ENCODE measurements around the gene TUBA1B. TPM values are rescaled to one million over a fixed set of nuclear protein-coding genes. Genes with fewer than 3 reads are reported as not detected.
A peak's percentile ranks its signal among the peaks of the same experiment; 100 is the strongest.
"Not testable (repeated sequence)": the region's sequence is repeated elsewhere in the genome, so short reads cannot be mapped to it uniquely, and the experiment has no call there.

Gene TUBA1B
- total and polyA plus RNA-seq, 5 donors = 170 to 515 (median 395) TPM

- H3K4me1 ChIP-seq (ENCODE audit: control insufficient read depth, insufficient read depth, low read length) = no peaks in the 10 kb centered on the region
- H3K27ac ChIP-seq (ENCODE audit: low read length) = no peak overlapping the region
- no peaks in the 10 kb centered on the region for H3K9me3 ChIP-seq (ENCODE audit: control insufficient read depth, low read length)
- DNase-seq (no peak), ATAC-seq (no peak)
- intact Hi-C loops (cut with DNase I) = no loop called here
- no peaks in the 10 kb centered on the region for H3K27me3 ChIP-seq (ENCODE audit: control insufficient read depth, insufficient read depth)
- WGBS = 63% methylated on average over 2 of the region's 2 CpGs
- no peak overlapping the region for H3K4me3 ChIP-seq (ENCODE audit: low read length)
Observed at GRCh38 chr12:49144384-49144783, 13.2 kb upstream of the TUBA1B start.

GRCh38 chr12:49138999-49139398 is 7.8 kb upstream of the TUBA1B start:
- no peak overlapping the region for H3K27ac ChIP-seq (ENCODE audit: low read length)
- intact Hi-C loops (cut with DNase I) = loop anchor here in 2 of 4 donors (5.0 to 10.0 kb wide), 2 partner anchors 46 to 48 kb away; partner anchors contain the start of gene TUBA1A (in 2 of the 2)
- H3K9me3 ChIP-seq (ENCODE audit: control insufficient read depth, low read length) = no peaks in the 10 kb centered on the region
- no peaks in the 10 kb centered on the region for H3K27me3 ChIP-seq (ENCODE audit: control insufficient read depth, insufficient read depth)
- no peak overlapping the region for H3K4me3 ChIP-seq (ENCODE audit: low read length)
- no peak for DNase-seq
- 93% methylated on average over 2 of the region's 2 CpGs for WGBS
- no peak for ATAC-seq
- no peaks in the 10 kb centered on the region for H3K4me1 ChIP-seq (ENCODE audit: control insufficient read depth, insufficient read depth, low read length)

- H3K4me1 ChIP-seq (ENCODE audit: control insufficient read depth, insufficient read depth, low read length) = no peaks in the 10 kb centered on the region
- H3K4me3 ChIP-seq (ENCODE audit: low read length) = no peak overlapping the region
- H3K27me3 ChIP-seq (ENCODE audit: control insufficient read depth, insufficient read depth) = no peaks in the 10 kb centered on the region
- H3K27ac ChIP-seq (ENCODE audit: low read length) = no peak overlapping the region
- no peak for DNase-seq
- intact Hi-C loops (cut with DNase I) = loop anchor here in 2 of 4 donors (5.0 to 10.0 kb wide), 2 partner anchors 46 to 49 kb away; partner anchors contain the start of gene TUBA1A (in 2 of the 2)
- ATAC-seq = no peak
- H3K9me3 ChIP-seq (ENCODE audit: control insufficient read depth, low read length) = no peaks in the 10 kb centered on the region
- 56% methylated on average over 2 of the region's 2 CpGs for WGBS
Observed at GRCh38 chr12:49138587-49138986, 7.4 kb upstream of the TUBA1B start.

GRCh38 chr12:49137476-49137875 is 6.3 kb upstream of the TUBA1B start:
- no peak for ATAC-seq
- intact Hi-C loops (cut with DNase I) = loop anchor here in 2 of 4 donors (5.0 to 10.0 kb wide), 2 partner anchors 47 to 50 kb away; partner anchors contain the start of gene TUBA1A (in 2 of the 2)
- 95% methylated on average over 1 of the region's 1 CpG for WGBS

GRCh38 chr12:49136997-49137396 is 5.8 kb upstream of the TUBA1B start:
- DNase-seq; H3K4me3 ChIP-seq (ENCODE audit: low read length); H3K27me3 ChIP-seq (ENCODE audit: control insufficient read depth, insufficient read depth); ATAC-seq; H3K27ac ChIP-seq (ENCODE audit: low read length); H3K9me3 ChIP-seq (ENCODE audit: control insufficient read depth, low read length); H3K4me1 ChIP-seq (ENCODE audit: control insufficient read depth, insufficient read depth, low read length): not testable (repeated sequence)
- intact Hi-C loops (cut with DNase I) = loop anchor here in 2 of 4 donors (5.0 to 10.0 kb wide), 2 partner anchors 48 to 50 kb away; partner anchors contain the start of gene TUBA1A (in 2 of the 2)
- 93% methylated on average over 3 of the region's 3 CpGs for WGBS

More at GRCh38 chr12:49137476-49137875, 6.3 kb upstream of the TUBA1B start:
- DNase-seq = no peak
- Histone ChIP-seq H3K9me3 (ENCODE audit: control insufficient read depth, low read length) (no peaks in the 10 kb centered on the region), H3K4me1 (ENCODE audit: control insufficient read depth, insufficient read depth, low read length) (no peaks in the 10 kb centered on the region), H3K27me3 (ENCODE audit: control insufficient read depth, insufficient read depth) (no peaks in the 10 kb centered on the region), H3K27ac (ENCODE audit: low read length) (no peak overlapping the region), H3K4me3 (ENCODE audit: low read length) (no peak overlapping the region)

GRCh38 chr12:49133590-49133989 is 2.4 kb upstream of the TUBA1B start:
- no peak overlapping the region for H3K4me3 ChIP-seq (ENCODE audit: low read length)
- H3K9me3 ChIP-seq (ENCODE audit: control insufficient read depth, low read length) = no peaks in the 10 kb centered on the region
- H3K27ac ChIP-seq (ENCODE audit: low read length) = no peak overlapping the region
- 90% methylated on average over 10 of the region's 10 CpGs for WGBS
- no peak for ATAC-seq
- H3K27me3 ChIP-seq (ENCODE audit: control insufficient read depth, insufficient read depth) = no peaks in the 10 kb centered on the region
- no peak for DNase-seq
- intact Hi-C loops (cut with DNase I) = loop anchor here in 2 of 4 donors (5.0 to 10.0 kb wide), 2 partner anchors 51 to 54 kb away; partner anchors contain the start of gene TUBA1A (in 2 of the 2)
- peaks cover 5% of the 10 kb centered on the region for H3K4me1 ChIP-seq (ENCODE audit: control insufficient read depth, insufficient read depth, low read length)

- H3K27ac ChIP-seq (ENCODE audit: low read length) = no peak overlapping the region
- intact Hi-C loops (cut with DNase I) = loop anchor here in 2 of 4 donors (5.0 to 10.0 kb wide), 2 partner anchors 52 to 54 kb away; partner anchors contain the start of gene TUBA1A (in 2 of the 2)
- peak overlapping the region; percentile 31 for H3K4me3 ChIP-seq (ENCODE audit: low read length)
- peaks cover 5% of the 10 kb centered on the region for H3K4me1 ChIP-seq (ENCODE audit: control insufficient read depth, insufficient read depth, low read length)
- H3K9me3 ChIP-seq (ENCODE audit: control insufficient read depth, low read length) = no peaks in the 10 kb centered on the region
- no peak for ATAC-seq
- 63% methylated on average over 5 of the region's 5 CpGs for WGBS
- no peak for DNase-seq
- no peaks in the 10 kb centered on the region for H3K27me3 ChIP-seq (ENCODE audit: control insufficient read depth, insufficient read depth)
Observed at GRCh38 chr12:49133014-49133413, 1.8 kb upstream of the TUBA1B start.

- intact Hi-C loops (cut with DNase I) = loop anchor here in 2 of 4 donors (2.0 to 10.0 kb wide), 3 partner anchors 53 to 103 kb away; partner anchors contain the start of gene TUBA1A (in 2 of the 2)
- Histone ChIP-seq H3K27me3 (ENCODE audit: control insufficient read depth, insufficient read depth) (no peaks in the 10 kb centered on the region), H3K9me3 (ENCODE audit: control insufficient read depth, low read length) (no peaks in the 10 kb centered on the region), H3K4me3 (ENCODE audit: low read length) (peak overlapping the region; percentile 81), H3K27ac (ENCODE audit: low read length) (peak overlapping the region; percentile 89), H3K4me1 (ENCODE audit: control insufficient read depth, insufficient read depth, low read length) (peaks cover 5% of the 10 kb centered on the region)
- 24% methylated on average over 9 of the region's 9 CpGs for WGBS
- no peak for DNase-seq
- no peak for ATAC-seq
Observed at GRCh38 chr12:49131894-49132461, 783 bp upstream of the TUBA1B start.

- Histone ChIP-seq H3K4me1 (ENCODE audit: control insufficient read depth, insufficient read depth, low read length) (peaks cover 5% of the 10 kb centered on the region), H3K4me3 (ENCODE audit: low read length) (peak overlapping the region; percentile 81), H3K9me3 (ENCODE audit: control insufficient read depth, low read length) (no peaks in the 10 kb centered on the region), H3K27ac (ENCODE audit: low read length) (peak overlapping the region; percentile 99), H3K27me3 (ENCODE audit: control insufficient read depth, insufficient read depth) (no peaks in the 10 kb centered on the region)
- ATAC-seq (peak; percentile 89 to 90), DNase-seq (peak; percentile 96 to 98 (median 97))
- intact Hi-C loops (cut with DNase I) = loop anchor here in 2 of 4 donors (2.0 to 10.0 kb wide), 3 partner anchors 54 to 104 kb away; partner anchors contain the start of gene TUBA1A (in 2 of the 2)
- WGBS = under 1% methylated on average over 66 of the region's 66 CpGs
Observed at GRCh38 chr12:49130151-49131050, 794 bp downstream of the TUBA1B start.

- no peaks in the 10 kb centered on the region for H3K9me3 ChIP-seq (ENCODE audit: control insufficient read depth, low read length)
- peaks cover 5% of the 10 kb centered on the region for H3K4me1 ChIP-seq (ENCODE audit: control insufficient read depth, insufficient read depth, low read length)
- intact Hi-C loops (cut with DNase I) = loop anchor here in 2 of 4 donors (2.0 to 10.0 kb wide), 3 partner anchors 55 to 105 kb away; partner anchors contain the start of gene TUBA1A (in 2 of the 2)
- no peak for ATAC-seq
- peak; percentile 31 to 76 (median 71) for DNase-seq
- 28% methylated on average over 18 of the region's 18 CpGs for WGBS
- H3K4me3 ChIP-seq (ENCODE audit: low read length) = peak overlapping the region; percentile 81
- peak overlapping the region; percentile 65 for H3K27ac ChIP-seq (ENCODE audit: low read length)
- H3K27me3 ChIP-seq (ENCODE audit: control insufficient read depth, insufficient read depth) = no peaks in the 10 kb centered on the region
Observed at GRCh38 chr12:49129332-49130150, 1.7 kb downstream of the TUBA1B start.
